ENCODE measurements around the gene PRKAA2. TPM values are rescaled to one million over a fixed set of nuclear protein-coding genes. Genes with fewer than 3 reads are reported as not detected.

PRKAA2 gene
- total and polyA plus RNA-seq, 10 of the 15 experiments (the other 5 are each of a cell fraction or from before 2014, with no cell fraction given), result 0.01 TPM; not detected in 9

GRCh38 chr1:56625819-56626440 lies 19.2 kb upstream of the PRKAA2 start (continued):
- TF ChIP-seq, protein P1, sequence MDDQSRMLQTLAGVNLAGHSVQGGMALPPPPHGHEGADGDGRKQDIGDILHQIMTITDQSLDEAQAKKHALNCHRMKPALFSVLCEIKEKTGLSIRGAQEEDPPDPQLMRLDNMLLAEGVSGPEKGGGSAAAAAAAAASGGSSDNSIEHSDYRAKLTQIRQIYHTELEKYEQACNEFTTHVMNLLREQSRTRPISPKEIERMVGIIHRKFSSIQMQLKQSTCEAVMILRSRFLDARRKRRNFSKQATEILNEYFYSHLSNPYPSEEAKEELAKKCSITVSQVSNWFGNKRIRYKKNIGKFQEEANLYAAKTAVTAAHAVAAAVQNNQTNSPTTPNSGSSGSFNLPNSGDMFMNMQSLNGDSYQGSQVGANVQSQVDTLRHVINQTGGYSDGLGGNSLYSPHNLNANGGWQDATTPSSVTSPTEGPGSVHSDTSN (IDR thresholded peaks at IDR 0.05; ENCODE audit: insufficient replicate concordance, low read depth, low read length), result no peak
- no peak for TF ChIP-seq RUNX3 (IDR thresholded peaks at IDR 0.05; ENCODE audit: low read length)
- TF ChIP-seq, protein P2, sequence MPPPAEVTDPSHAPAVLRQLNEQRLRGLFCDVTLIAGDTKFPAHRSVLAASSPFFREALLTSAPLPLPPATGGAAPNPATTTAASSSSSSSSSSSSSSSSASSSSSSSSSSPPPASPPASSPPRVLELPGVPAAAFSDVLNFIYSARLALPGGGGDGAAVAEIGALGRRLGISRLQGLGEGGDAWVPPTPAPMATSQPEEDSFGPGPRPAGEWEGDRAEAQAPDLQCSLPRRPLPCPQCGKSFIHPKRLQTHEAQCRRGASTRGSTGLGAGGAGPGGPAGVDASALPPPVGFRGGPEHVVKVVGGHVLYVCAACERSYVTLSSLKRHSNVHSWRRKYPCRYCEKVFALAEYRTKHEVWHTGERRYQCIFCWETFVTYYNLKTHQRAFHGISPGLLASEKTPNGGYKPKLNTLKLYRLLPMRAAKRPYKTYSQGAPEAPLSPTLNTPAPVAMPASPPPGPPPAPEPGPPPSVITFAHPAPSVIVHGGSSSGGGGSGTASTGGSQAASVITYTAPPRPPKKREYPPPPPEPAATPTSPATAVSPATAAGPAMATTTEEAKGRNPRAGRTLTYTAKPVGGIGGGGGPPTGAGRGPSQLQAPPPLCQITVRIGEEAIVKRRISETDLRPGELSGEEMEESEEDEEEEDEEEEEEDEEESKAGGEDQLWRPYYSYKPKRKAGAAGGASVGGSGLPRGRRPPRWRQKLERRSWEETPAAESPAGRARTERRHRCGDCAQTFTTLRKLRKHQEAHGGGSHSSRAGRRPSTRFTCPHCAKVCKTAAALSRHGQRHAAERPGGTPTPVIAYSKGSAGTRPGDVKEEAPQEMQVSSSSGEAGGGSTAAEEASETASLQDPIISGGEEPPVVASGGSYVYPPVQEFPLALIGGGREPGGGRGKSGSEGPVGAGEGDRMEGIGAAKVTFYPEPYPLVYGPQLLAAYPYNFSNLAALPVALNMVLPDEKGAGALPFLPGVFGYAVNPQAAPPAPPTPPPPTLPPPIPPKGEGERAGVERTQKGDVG (CRISPR knock-in tag; IDR thresholded peaks at IDR 0.05), result no peak
- TF ChIP-seq SIX5 (IDR thresholded peaks at IDR 0.05; ENCODE audit: low read depth, low read length, severe bottlenecking), result no peak
- TF ChIP-seq, protein P3, sequence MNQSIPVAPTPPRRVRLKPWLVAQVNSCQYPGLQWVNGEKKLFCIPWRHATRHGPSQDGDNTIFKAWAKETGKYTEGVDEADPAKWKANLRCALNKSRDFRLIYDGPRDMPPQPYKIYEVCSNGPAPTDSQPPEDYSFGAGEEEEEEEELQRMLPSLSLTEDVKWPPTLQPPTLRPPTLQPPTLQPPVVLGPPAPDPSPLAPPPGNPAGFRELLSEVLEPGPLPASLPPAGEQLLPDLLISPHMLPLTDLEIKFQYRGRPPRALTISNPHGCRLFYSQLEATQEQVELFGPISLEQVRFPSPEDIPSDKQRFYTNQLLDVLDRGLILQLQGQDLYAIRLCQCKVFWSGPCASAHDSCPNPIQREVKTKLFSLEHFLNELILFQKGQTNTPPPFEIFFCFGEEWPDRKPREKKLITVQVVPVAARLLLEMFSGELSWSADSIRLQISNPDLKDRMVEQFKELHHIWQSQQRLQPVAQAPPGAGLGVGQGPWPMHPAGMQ (IDR thresholded peaks at IDR 0.05; ENCODE audit: borderline replicate concordance), result no peak
- no peak for TF ChIP-seq MEF2A (IDR thresholded peaks at IDR 0.05; ENCODE audit: insufficient read depth, low read depth, low read length)
- no peak for TF ChIP-seq STAT1 (conservative IDR thresholded peaks at IDR 0.05)
- no peak for TF ChIP-seq TBL1XR1 (IDR thresholded peaks at IDR 0.05; ENCODE audit: low read depth, low read length)

Data from GM12878 (cell line).